K562 (cell line): ENCODE measurements around the gene LCLAT1. TPM values are rescaled to one million over a fixed set of nuclear protein-coding genes. Genes with fewer than 3 reads are reported as not detected.

Experiments
- ATAC-seq: fragments of 200-7000 bp; cut with Tn5 transposase; 3 replicates; pipeline ENCODE4 v1.9.1; 2020; ENCODE audit warnings: moderate library complexity
- BruUV-seq: library from RNA; stranded (reverse); fragments of 400-500 nt; replicated peaks from 2 replicates; lab custom pipeline; 2021; lab: Mats Ljungman, UMichigan
- CTCF ChIA-PET: fragments of 300-600 bp; formaldehyde crosslinking; extraction: SDS; loops from one replicate; lab custom pipeline; 2021; ENCODE audit warnings: low intra/inter-chr PET ratio; lab: Yijun Ruan, JAX
- POLR2A ChIA-PET: fragments of 300-600, 350-650 bp; sonication (Branson Sonifier 250); formaldehyde crosslinking; extraction: SDS; loops from one replicate; lab custom pipeline; 2021; ENCODE audit warnings: antibody characterized with exemption, inconsistent platforms; lab: Yijun Ruan, JAX
- DNase-seq, 4 experiments: peaks; one replicate each; pipeline versions ENCODE4 v3.0.0 to v3.0.0-alpha.2; 2011 to 2018; ENCODE audit warnings: low spot score in 3 of 4, mixed read lengths in 3 of 4; ENCODE audit errors: extremely low read depth in 1 of 4
- FAIRE-seq: peaks from 2 replicates; lab custom pipeline; 2011; peaks lifted over from hg19 to GRCh38; lab: Jason Lieb, UNC
- H2AFZ ChIP-seq: 2 replicates; pipeline ENCODE4 v1.6.0; 2011; ENCODE audit warnings: low read depth, low read length, control low read depth, inconsistent platforms
- H3K27ac ChIP-seq: fragments of 200-600 bp; 3 replicates; pipeline ENCODE4 v1.8.0; 2011; ENCODE audit warnings: low read depth, mild to moderate bottlenecking, control low read depth, inconsistent platforms, low read length, moderate library complexity, mixed read lengths; ENCODE audit errors: extremely low read depth
- H3K27me3 ChIP-seq, 2 experiments: fragments of 300-600 bp in 1 of 2; 2 replicates in 1 of 2; 3 replicates in 1 of 2; pipeline versions ENCODE4 v1.6.0 to v1.8.0; 2011; ENCODE audit warnings: inconsistent platforms in 2 of 2, low read length in 2 of 2, mild to moderate bottlenecking in 1 of 2, mixed read lengths in 1 of 2, moderate library complexity in 1 of 2; ENCODE audit not compliant: control insufficient read depth in 2 of 2, insufficient read depth in 2 of 2
- H3K36me3 ChIP-seq: fragments of 300-600 bp; 3 replicates; pipeline ENCODE4 v1.8.0; 2011; ENCODE audit warnings: mild to moderate bottlenecking, low read length, inconsistent platforms; ENCODE audit not compliant: control insufficient read depth, insufficient read depth
- H3K4me1 ChIP-seq, 2 experiments: fragments of 200-600 bp in 1 of 2; replicated peaks in 1 of 2; 2 replicates in 1 of 2; 3 replicates in 1 of 2; pipeline versions ENCODE4 v1.5.1 to v1.8.0; 2011; ENCODE audit warnings: inconsistent platforms in 2 of 2, low read length in 2 of 2, mild to moderate bottlenecking in 1 of 2, mixed read lengths in 1 of 2, moderate library complexity in 1 of 2; ENCODE audit not compliant: control insufficient read depth in 2 of 2, insufficient read depth in 2 of 2
- H3K4me2 ChIP-seq: 2 replicates; pipeline ENCODE4 v1.6.1; 2011; ENCODE audit warnings: low read length, control low read depth, inconsistent platforms, mixed read lengths; ENCODE audit not compliant: insufficient read depth
- H3K4me3 ChIP-seq: fragments of 200-600 bp; sonication (generic), shearing (Covaris generic); 2 replicates; pipeline ENCODE4 v1.5.1; 2016; ENCODE audit warnings: control low read depth, inconsistent platforms
- H3K79me2 ChIP-seq: fragments of 200-600 bp; 3 replicates; pipeline ENCODE4 v1.8.0; 2011; ENCODE audit warnings: low read length, inconsistent platforms; ENCODE audit not compliant: control insufficient read depth, insufficient read depth
- H3K9ac ChIP-seq, 2 experiments: 2 replicates each; pipeline versions ENCODE4 v1.6.0 to v1.6.1; 2011; ENCODE audit warnings: low read depth in 2 of 2, low read length in 2 of 2, control low read depth in 1 of 2, inconsistent platforms in 1 of 2, mild to moderate bottlenecking in 1 of 2, mixed read lengths in 1 of 2; ENCODE audit not compliant: insufficient read depth in 1 of 2
- H3K9me1 ChIP-seq: one replicate; pipeline ENCODE4 v1.6.0; 2011; ENCODE audit warnings: inconsistent platforms, mild to moderate bottlenecking, low read length, moderate library complexity; ENCODE audit not compliant: control insufficient read depth, insufficient read depth
- H3K9me3 ChIP-seq: replicated peaks from 2 replicates; pipeline ENCODE4 v1.5.1; 2011; ENCODE audit warnings: low read depth, low read length, inconsistent platforms; ENCODE audit not compliant: control insufficient read depth, insufficient read depth
- H4K20me1 ChIP-seq: replicated peaks from 2 replicates; pipeline ENCODE4 v1.6.1; 2011; ENCODE audit warnings: low read length, inconsistent platforms, mixed read lengths; ENCODE audit not compliant: control insufficient read depth, insufficient read depth
- CBX8 ChIP-seq: fragments of 200-600 bp; sonication (generic); IDR thresholded peaks from 2 replicates; pipeline ENCODE4 v1.6.1; 2012; ENCODE audit warnings: borderline replicate concordance, mixed run types, low read depth, mild to moderate bottlenecking, moderate library complexity, mixed read lengths, low read length, control low read depth, inconsistent platforms; ENCODE audit not compliant: poor library complexity, severe bottlenecking; ENCODE audit errors: extremely low read depth
- CEBPG ChIP-seq, 3 experiments: fragments of 200-800 bp in 1 of 3; sonication (Bioruptor generic) in 1 of 3; sonication (generic) in 1 of 3; formaldehyde crosslinking in 1 of 3; IDR thresholded peaks in 2 of 3; conservative IDR thresholded peaks in 1 of 3; 2 replicates each; pipeline versions ENCODE4 v1.6.1 to v1.8.0; 2016 to 2022; ENCODE audit warnings: missing compliant biosample characterization in 2 of 3, missing genetic modification characterization in 2 of 3, mild to moderate bottlenecking in 1 of 3, missing genetic modification reagents in 1 of 3
- DPF2 ChIP-seq: fragments of 450-650 bp; IDR thresholded peaks from 2 replicates; pipeline ENCODE4 v1.6.1; 2016
- EP300 ChIP-seq: IDR thresholded peaks from 2 replicates; pipeline ENCODE4 v1.6.1; 2012; ENCODE audit warnings: low read length, improper control_type of control experiment
- MCM3 ChIP-seq: fragments of 450-650 bp; IDR thresholded peaks from 2 replicates; pipeline ENCODE4 v1.6.1; 2016
- MEIS2 ChIP-seq: fragments of 450-650 bp; IDR thresholded peaks from 2 replicates; pipeline ENCODE4 v1.6.1; 2014; ENCODE audit warnings: mild to moderate bottlenecking; ENCODE audit not compliant: partially characterized antibody
- MXD1 ChIP-seq: fragments of 250-450 bp; sonication (Bioruptor Pico); IDR thresholded peaks from 2 replicates; pipeline ENCODE4 v1.8.0; 2021; ENCODE audit warnings: borderline replicate concordance, mild to moderate bottlenecking, moderate library complexity; ENCODE audit not compliant: poor library complexity, severe bottlenecking
- PBX2 ChIP-seq, 2 experiments: IDR thresholded peaks in 1 of 2; conservative IDR thresholded peaks in 1 of 2; 2 replicates each; pipeline ENCODE4 v1.6.1; 2016; ENCODE audit warnings: low read depth in 2 of 2, mild to moderate bottlenecking in 1 of 2, missing compliant biosample characterization in 1 of 2, missing genetic modification characterization in 1 of 2, moderate library complexity in 1 of 2
- POLR2B ChIP-seq: fragments of 450-650 bp; IDR thresholded peaks from 2 replicates; pipeline ENCODE4 v1.6.1; 2018; ENCODE audit warnings: low read depth; ENCODE audit not compliant: partially characterized antibody
- TOE1 ChIP-seq, 2 experiments: fragments of 450-650 bp in 1 of 2; sonication (generic) in 1 of 2; formaldehyde crosslinking in 1 of 2; IDR thresholded peaks; 2 replicates each; pipeline versions ENCODE4 v1.7.1 to v1.8.0; 2016 to 2022; ENCODE audit warnings: borderline replicate concordance in 2 of 2, mild to moderate bottlenecking in 2 of 2, antibody characterized with exemption in 1 of 2, inconsistent platforms in 1 of 2, low read depth in 1 of 2, missing genetic modification reagents in 1 of 2, moderate library complexity in 1 of 2
- XRCC3 ChIP-seq: fragments of 450-650 bp; IDR thresholded peaks from 2 replicates; pipeline ENCODE4 v1.6.1; 2017; ENCODE audit warnings: mild to moderate bottlenecking, moderate library complexity
- ZC3H11A ChIP-seq: IDR thresholded peaks from 2 replicates; pipeline ENCODE4 v1.6.1; 2012; ENCODE audit warnings: low read depth, low read length, improper control_type of control experiment
- ZNF175 ChIP-seq: fragments of 200-800 bp; sonication (Bioruptor generic); IDR thresholded peaks from 2 replicates; pipeline ENCODE4 v1.6.1; 2016; ENCODE audit warnings: low read depth, mild to moderate bottlenecking, missing genetic modification characterization, missing compliant biosample characterization
- WGBS: fragments of 100-300 bp; shearing (Covaris generic); methylation state at CpG from one replicate; pipeline ENCODE4 v1.1.6; 2016; ENCODE audit warnings: low coverage, mixed read lengths; ENCODE audit not compliant: insufficient coverage; ENCODE audit errors: missing lambda C conversion rate; 5-methylcytosine and 5-hydroxymethylcytosine counted together
- in situ Hi-C: fragments of 300-500 bp; cut with MboI; formaldehyde crosslinking; loops from 4 replicates; pipeline ENCODE4 v1.15.0; 2018; ENCODE audit warnings: inconsistent platforms, mixed read lengths
- intact Hi-C: fragments of 100-400 bp; cut with micrococcal nuclease; formaldehyde crosslinking; loops from 2 replicates; pipeline ENCODE4 v1.14.2; 2022
- polyA plus RNA-seq, 8 experiments: library from polyadenylated mRNA; depleted of rRNA in 4 of 8; stranded (reverse) in 5 of 8; unstranded in 3 of 8; fragments of >200 nt; fragmentation: Nextera tagmentation in 2 of 8; fragmentation: Illumina TruSeq in 1 of 8; extraction: Ambion mirVana in 2 of 8; extraction: Trizol in 1 of 8; gene quantifications; 2 replicates each; pipeline versions ENCODE4 v1.2.1 to v1.2.3, GENCODE V29; 2011 to 2014; ENCODE audit warnings: inconsistent platforms in 1 of 8, missing spikeins in 1 of 8
- total RNA-seq, 7 experiments: library from RNA; depleted of rRNA in 6 of 7; stranded (reverse); fragments of >200 nt in 6 of 7; fragmentation: Illumina TruSeq in 2 of 7; extraction: Trizol in 2 of 7; gene quantifications; 2 replicates each; pipeline versions ENCODE4 v1.2.1 to v1.2.3, GENCODE V29; 2011 to 2021; ENCODE audit warnings: low replicate concordance in 1 of 7

The LCLAT1 gene
- total and polyA plus RNA-seq, 9 of the 15 experiments (the other 6 are each of a cell fraction or from before 2014, with no cell fraction given): 8.9 to 63.3 (median 25.4) TPM

GRCh38 chr2:30464544-30465170, 17.6 kb downstream of the LCLAT1 start:
- BruUV-seq: no TSS peak
- H3K27ac ChIP-seq: peak overlapping the region; percentile 13; the same call in 1 of the 3 replicates
- POLR2A ChIA-PET: no interaction called here
- H3K4me2 ChIP-seq: no peak overlapping the region; the same call in 1 of the 2 replicates
- H4K20me1 ChIP-seq: no peaks in the 10 kb centered on the region; the same call in none of the 2 replicates
- H3K4me1 ChIP-seq: peaks cover 2 to 11% of the 10 kb centered on the region in 2 experiments; a peak in 2 of 5 replicates
- peak; percentile 74 for ATAC-seq
- no peaks in the 10 kb centered on the region for H3K9me3 ChIP-seq
- CTCF ChIA-PET: no interaction called here
- 44% methylated on average over 4 of the region's 4 CpGs for WGBS
- H3K4me3 ChIP-seq: no peak overlapping the region
- in situ Hi-C loops: no loop called here
- peaks cover 79% of the 10 kb centered on the region for H3K79me2 ChIP-seq
- H3K9ac ChIP-seq: no peak overlapping the region; a peak in 1 of 4 replicates
- no peaks in the 10 kb centered on the region for H3K9me1 ChIP-seq
- FAIRE-seq: peak; percentile 44
- no peaks in the 10 kb centered on the region for H3K36me3 ChIP-seq
- TF ChIP-seq EP300 (no peak), XRCC3 (no peak), MXD1 (no peak), ZNF175 (CRISPR knock-in tag) (no peak), DPF2 (0 out of 2 replicates have a peak, but pooled peaks have one; percentile 14), CEBPG (CRISPR knock-in tag; IDR thresholded peaks at IDR 0.05) (no peak), CEBPG (tag; conservative IDR thresholded peaks at IDR 0.05 in 1 of 2, IDR thresholded peaks at IDR 0.05 in 1 of 2) (peak in 1 of 2 experiments; percentile 20; a peak in 1 of 4 replicates), TOE1 (IDR thresholded peaks at IDR 0.05; ENCODE audit: borderline replicate concordance) (0 out of 2 replicates have a peak, but pooled peaks have one; percentile 20), TOE1 (CRISPR knock-in tag; IDR thresholded peaks at IDR 0.05; ENCODE audit: borderline replicate concordance, low read depth) (no peak), POLR2B (no peak), PBX2 (CRISPR knock-in tag; IDR thresholded peaks at IDR 0.05; ENCODE audit: low read depth) (no peak), PBX2 (tag; conservative IDR thresholded peaks at IDR 0.05; ENCODE audit: low read depth) (peak; percentile 52), MCM3 (no peak), CBX8 (no peak), MEIS2 (peak; percentile 78), ZC3H11A (no peak)
- TF ChIP-seq, all 486 proteins: peak for 5
- intact Hi-C loops: no loop called here
- DNase-seq: no peak
- Histone ChIP-seq H3K27me3 (no peaks in the 10 kb centered on the region), H2AFZ (no peak overlapping the region)
